GM21528 (cell line): Measurements from ENCODE around the gene ATG13.
"Not testable (repeated sequence)": the region's sequence is repeated elsewhere in the genome, so short reads cannot be mapped to it uniquely, and the experiment has no call there.

Experiments used
- ATAC-seq: cut with Tn5 transposase; IDR thresholded peaks from one replicate; pipeline ENCODE4 v1.9.1; 2021; ENCODE audit warnings: mild to moderate bottlenecking, moderate library complexity; ENCODE audit not compliant: unreplicated experiment, low FRiP score

ATG13 gene

DNA sequence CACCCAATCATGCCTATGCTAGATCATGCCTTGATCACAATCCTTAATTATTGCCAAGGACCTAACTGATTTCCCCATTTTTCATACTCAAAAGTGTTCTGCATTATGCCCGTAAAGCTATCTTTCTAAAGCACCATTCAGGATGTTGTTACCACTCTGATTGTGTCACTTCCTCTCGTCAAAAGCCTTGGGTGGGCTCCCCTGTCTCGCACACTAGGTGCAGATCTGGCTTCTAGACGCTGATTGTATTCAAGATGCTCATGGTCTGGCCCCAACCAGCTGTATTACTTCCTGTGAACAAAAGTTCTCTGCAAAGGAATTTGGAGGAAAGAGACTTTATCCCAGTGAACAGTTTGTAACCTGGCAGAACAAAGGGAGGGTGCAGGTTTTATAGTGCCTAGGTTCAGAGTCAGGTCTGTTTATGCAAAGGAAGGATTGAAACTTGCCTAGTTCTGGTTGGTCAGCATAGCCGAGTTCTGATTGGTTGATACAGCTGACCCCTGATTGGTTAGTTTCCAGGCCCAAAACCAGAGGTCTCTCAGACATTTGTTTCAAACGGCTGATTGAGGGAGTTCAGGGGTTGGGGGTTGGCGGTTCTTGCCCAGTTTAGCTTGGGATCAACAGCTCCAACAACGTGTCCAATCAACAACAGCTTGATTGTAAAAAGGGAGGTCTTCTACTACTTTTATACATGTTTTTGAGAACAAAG, 25.4 kb downstream of the ATG13 start:
- ATAC-seq = no peak

DNA sequence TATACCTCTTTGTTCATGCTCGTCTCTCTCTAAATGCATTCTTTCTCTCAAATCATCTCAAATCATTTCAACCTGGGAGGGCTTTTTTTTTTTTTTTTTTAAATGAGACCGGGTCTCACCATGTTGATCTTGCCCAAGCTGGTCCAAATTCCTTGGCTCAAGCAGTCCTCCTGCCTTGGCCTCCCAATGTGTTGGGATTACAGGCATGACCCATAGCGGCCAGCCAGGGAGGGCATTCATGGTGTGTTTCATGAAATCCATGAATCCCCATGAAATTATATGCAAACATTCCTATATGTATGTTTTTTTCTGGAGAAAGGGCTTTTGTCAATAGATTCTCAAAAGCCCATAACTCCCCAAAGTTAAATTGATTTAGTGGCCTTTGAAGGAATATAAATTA, 26.2 kb downstream of the ATG13 start:
- ATAC-seq = no peak

GRCh38 chr11:46643986-46644385, 26.6 kb downstream of the ATG13 start:
- ATAC-seq = no peak

- ATAC-seq = no peak
These were observed 31.9 kb downstream of the ATG13 start for GRCh38 chr11:46649180-46649738.

GRCh38 chr11:46655631-46656030, 38.3 kb downstream of the ATG13 start:
- no peak for ATAC-seq

GRCh38 chr11:46657186-46657585, 39.8 kb downstream of the ATG13 start:
- no peak for ATAC-seq

DNA sequence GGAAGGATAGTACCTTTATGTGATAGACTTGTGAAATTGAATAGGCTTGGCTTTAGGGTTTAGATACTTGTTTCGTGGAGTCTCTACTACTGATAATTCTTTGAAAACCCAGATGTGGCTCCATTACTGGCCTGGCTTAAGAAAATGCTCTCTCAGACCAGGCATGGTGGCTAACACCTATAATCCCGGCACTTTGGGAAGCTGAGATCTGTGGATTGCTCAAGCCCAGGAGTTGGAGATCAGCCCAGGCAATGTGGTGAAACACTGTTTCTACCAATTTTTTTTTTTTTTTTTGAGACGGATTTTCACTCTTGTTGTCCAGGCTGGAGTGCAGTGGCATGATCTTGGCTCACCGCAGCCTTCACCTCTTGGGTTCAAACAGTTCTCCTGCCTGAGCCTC, 40.9 kb downstream of the ATG13 start:
- ATAC-seq = no peak

DNA sequence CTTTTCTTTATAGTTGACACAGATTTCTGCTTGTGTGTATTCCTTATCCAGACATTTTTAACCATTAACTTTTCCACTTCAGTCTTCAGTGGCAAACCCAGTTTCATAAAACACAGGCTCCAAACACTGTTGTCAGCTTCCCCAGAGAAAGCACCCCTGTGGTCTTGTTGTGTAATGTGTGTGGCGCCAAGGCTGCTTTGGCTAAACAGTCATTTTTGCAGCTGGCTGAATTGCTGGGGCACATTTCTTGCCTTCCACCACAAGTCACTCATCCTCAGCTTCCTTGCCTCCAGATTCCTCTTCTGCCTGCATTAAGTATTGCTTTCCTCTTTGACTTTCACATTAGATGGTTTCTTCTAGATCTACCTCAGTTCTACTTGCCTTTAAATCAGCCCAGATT, 42.6 kb downstream of the ATG13 start:
- no peak for ATAC-seq

DNA sequence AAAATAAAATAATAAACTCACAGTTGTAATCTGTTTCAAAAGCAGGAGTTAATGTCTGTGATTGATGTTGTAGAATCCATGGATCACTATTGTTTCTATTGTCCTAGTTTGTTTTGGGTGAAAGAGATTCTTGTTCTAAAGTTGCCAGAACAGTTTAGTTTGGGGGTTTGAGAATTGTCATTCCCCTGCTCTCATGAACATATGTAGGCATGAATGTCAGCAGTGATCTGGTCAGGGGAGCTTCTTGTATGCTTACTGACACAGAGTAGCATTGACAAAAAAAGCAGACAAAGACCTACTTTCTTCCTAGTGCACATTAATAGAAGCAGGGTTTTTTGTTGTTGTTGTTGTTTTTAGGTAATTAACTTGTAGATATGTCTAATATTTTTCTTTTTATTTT, 44.5 kb downstream of the ATG13 start:
- no peak for ATAC-seq

DNA sequence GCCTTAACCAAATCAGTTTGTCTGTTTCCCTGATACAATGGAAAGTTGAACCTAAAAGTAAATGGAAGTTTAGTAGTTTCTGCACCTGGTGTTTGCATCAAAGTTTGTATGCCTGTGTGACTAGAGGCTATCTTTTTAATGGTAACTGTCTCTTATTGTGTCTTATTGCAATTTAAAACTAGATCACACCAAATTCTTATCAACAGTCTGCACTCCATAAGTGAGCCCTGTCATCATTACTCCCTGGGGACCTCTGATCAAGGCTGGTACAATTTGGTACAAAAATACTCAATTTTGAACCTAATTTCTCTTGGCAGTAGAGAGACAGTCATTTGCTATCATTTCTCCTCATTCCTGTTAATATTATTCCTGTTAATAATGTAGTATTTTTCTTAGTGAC, 45.0 kb downstream of the ATG13 start:
- ATAC-seq = no peak

DNA sequence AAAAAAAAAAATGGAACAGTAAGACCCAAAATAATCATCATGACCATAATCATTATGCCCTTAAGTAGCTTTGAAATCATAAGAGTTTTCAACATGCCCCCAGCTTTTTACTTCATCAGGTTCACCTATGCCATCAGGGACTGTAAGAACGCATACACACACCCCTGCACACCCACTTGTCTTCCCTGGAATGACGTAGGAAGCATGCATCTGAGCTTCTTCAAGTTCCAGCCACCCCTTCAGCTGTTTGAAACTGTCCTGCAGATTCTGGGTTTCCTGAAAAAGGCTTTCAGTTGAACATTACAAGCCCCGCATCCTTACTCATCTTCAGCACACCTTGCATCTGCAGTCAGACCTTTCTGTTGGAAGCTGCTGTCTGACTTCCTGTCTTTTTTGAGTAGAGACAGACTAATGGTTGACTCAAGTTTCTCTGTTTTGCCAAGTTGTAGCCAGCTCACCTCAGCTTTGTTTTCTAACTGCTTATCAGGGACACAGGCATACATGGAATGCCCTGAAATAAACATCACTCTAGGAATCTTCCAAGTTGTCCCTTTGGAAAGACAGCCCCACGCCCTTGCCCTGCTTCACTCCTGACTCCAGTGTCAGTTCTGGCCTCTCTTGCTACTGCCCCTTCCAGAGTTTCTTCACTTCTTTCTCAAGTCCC, 46.1 kb downstream of the ATG13 start:
- ATAC-seq = no peak

- ATAC-seq = no peak
These were observed 47.3 kb downstream of the ATG13 start for GRCh38 chr11:46664612-46665011.

GRCh38 chr11:46665356-46665755, 48.0 kb downstream of the ATG13 start:
- ATAC-seq = no peak

DNA sequence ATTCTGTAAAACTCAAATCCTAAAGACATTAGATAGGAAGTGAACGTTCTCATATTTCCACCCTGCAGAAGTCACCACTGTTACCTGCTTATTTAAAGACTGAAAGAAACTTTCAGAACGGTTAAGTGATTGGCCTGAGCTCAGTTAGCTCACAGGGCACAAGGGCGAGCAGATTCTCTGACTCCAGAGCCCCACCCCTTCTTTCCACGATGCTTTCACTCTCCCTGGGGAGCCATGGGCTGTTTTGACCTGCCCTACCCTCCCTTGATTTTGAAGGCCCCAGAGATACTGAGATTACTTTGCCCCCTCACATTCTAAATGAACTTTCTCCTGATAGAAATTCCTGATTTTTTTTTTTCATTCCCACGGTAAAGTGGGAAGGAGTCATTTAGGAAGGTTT, 49.2 kb downstream of the ATG13 start:
- no peak for ATAC-seq

DNA sequence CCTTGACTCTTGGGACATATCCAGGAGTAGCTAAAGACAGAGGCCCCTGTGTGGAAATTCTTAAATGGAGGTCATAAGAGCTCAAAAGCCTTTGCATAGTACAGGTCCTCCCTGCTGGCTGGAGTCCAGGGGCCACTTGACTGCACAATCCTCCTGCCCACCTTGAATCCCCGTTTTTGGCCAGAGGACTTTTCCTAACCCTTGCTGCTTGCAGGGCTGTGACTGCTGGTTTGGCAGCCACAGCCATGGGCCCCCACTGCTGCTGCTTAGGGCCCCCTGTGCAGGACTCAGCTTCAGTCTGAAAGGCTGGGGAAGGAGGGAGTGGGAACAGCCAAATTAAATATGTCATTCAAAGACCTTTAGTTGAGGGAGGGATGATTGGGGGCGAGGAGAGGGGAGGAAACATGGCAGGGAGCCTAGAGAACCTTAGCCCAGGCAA, 49.7 kb downstream of the ATG13 start:
- no peak for ATAC-seq

GRCh38 chr11:46668480-46669085, 51.2 kb downstream of the ATG13 start:
- ATAC-seq = no peak

DNA sequence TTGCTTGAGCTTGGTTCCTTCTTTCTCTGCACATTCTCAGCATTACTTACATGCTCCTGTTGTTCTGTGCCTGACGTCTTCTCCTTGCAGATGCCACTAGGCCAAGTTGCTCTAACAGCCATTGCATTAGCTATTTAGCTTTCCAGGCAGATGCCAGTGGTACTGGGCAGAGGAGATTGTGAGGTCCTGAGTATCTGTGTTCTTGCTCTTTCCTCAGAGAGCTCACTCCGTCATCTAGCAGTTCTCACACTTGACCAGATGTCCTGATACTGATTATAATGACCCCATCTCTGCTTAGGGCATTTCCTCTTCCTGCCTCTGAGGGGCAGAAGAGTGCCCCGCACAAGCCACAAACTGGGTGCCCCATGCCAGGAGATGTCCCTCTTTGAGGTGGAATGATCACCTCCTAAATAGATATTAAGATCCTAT, 52.4 kb downstream of the ATG13 start:
- no peak for ATAC-seq

GRCh38 chr11:46670521-46670920, 53.2 kb downstream of the ATG13 start:
- not testable (repeated sequence) for ATAC-seq

DNA sequence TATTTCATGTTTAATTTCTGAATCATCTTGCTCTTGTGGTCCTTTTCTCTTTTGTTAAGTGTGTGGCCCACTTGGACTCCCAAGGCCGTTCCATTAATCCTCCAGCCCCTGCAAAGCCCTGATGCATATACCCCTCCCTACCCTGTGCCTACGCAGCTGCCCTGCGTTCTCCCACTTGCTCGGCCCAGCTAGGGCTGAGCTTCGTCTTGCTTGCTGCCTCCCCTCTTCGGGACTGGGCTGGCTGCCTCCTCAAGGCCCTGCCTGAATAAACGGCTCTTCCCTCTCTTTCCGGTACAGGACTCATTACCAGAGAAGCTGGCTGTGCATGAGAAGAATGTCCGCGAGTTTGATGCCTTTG, 54.6 kb downstream of the ATG13 start:
- ATAC-seq = no peak

DNA sequence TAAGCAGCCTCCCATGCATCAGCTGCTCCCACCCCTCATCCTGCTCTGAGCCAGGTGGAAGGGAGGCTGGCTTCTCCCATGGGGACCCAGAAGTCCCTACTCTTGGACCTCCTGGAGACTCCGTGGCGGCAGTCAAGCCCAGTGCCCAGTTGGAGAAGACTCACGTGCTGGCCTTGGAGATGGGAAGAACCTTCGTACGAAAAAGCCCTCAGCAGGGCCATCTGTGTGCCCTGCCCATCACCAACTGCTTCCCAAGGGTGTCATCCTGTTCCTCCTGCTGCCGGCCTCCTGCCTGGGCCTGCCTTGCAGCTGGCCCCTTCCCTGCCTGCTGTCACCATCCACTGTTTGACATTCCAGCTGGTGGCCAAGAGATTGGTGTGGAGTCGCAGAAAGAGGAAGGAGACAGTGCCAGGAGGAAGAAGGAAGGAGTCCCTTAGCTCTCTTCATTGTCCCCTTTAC, 55.1 kb downstream of the ATG13 start:
- no peak for ATAC-seq

- ATAC-seq = no peak
These were observed 56.5 kb downstream of the ATG13 start for GRCh38 chr11:46673713-46674462.
